Activated T-helper 1 cell treated with anti-CD3 and anti-CD28 coated beads, Interleukin-12 subunit alpha, Interleukin-12 subunit beta, Interleukin-2, Interleukin-4 antibody, amounts not matched to agents 30 ng/mL and 10 ng/mL and 1 ng/mL, durations not matched to agents 14 hours and 24 hours and 36 hours (primary cell): ENCODE data around the gene RHOBTB3. TPM values are rescaled to one million over a fixed set of nuclear protein-coding genes. Genes with fewer than 3 reads are reported as not detected.

ENCODE experiments used
- DNase-seq: peaks from one replicate; pipeline ENCODE4 v3.0.0; 2021; ENCODE audit warnings: low spot score
- H3K27ac Mint-ChIP-seq: one replicate; pipeline ENCODE4 v1.8.0; 2021; ENCODE audit warnings: mild to moderate bottlenecking, mixed read lengths
- H3K27me3 Mint-ChIP-seq: one replicate; pipeline ENCODE4 v1.8.0; 2022; ENCODE audit warnings: mild to moderate bottlenecking, moderate library complexity, mixed read lengths; ENCODE audit not compliant: insufficient read depth
- H3K36me3 Mint-ChIP-seq: one replicate; pipeline ENCODE4 v1.8.0; 2021; ENCODE audit warnings: low read depth, mixed read lengths
- H3K4me1 Mint-ChIP-seq: one replicate; pipeline ENCODE4 v1.8.0; 2021; ENCODE audit warnings: low read depth, mixed read lengths
- H3K4me3 Mint-ChIP-seq: one replicate; pipeline ENCODE4 v1.8.0; 2021; ENCODE audit warnings: mild to moderate bottlenecking, moderate library complexity, mixed read lengths
- H3K9me3 Mint-ChIP-seq: one replicate; pipeline ENCODE4 v1.8.0; 2021; ENCODE audit warnings: mixed read lengths
- intact Hi-C: fragments of 100-400 bp; cut with micrococcal nuclease; formaldehyde crosslinking; loops from one replicate; pipeline ENCODE4 v1.15.1; 2024
- total RNA-seq: library from RNA; stranded (reverse); gene quantifications from 2 replicates; pipeline ENCODE4 v1.2.3, GENCODE V29; 2022

RHOBTB3 gene
- total RNA-seq, 1 donor from 2014 or later, result 0.36 TPM

DNA sequence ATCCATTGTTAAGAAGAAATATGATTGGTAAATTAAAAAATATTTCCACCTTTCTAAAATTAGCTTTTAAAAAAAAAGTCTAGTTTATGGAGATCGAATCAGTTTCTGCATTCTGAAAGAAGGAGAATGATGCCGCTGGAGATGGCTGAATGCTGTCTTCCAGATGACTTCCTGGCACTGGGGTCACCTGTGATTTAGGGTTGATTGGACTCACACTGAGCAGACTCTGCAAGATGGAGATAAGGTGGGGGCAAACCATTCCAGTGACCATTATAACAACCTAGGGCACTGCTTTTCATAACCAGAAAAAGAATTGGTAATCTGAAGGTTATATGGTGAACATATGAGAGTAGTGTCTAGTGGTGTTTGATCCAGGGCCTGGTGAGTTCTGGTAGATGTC is 40.8 kb downstream of the RHOBTB3 start:
- Mint-ChIP-seq H3K36me3 (no peaks in the 10 kb centered on the region), H3K27me3 (peaks cover 12% of the 10 kb centered on the region), H3K4me3 (no peak overlapping the region), H3K9me3 (no peaks in the 10 kb centered on the region), H3K4me1 (no peaks in the 10 kb centered on the region), H3K27ac (no peak overlapping the region)
- intact Hi-C loops, result loop anchor here (10.0 kb wide), 1 partner anchor 833 kb away; no protein-coding TSS in a partner anchor
- no peak for DNase-seq

DNA sequence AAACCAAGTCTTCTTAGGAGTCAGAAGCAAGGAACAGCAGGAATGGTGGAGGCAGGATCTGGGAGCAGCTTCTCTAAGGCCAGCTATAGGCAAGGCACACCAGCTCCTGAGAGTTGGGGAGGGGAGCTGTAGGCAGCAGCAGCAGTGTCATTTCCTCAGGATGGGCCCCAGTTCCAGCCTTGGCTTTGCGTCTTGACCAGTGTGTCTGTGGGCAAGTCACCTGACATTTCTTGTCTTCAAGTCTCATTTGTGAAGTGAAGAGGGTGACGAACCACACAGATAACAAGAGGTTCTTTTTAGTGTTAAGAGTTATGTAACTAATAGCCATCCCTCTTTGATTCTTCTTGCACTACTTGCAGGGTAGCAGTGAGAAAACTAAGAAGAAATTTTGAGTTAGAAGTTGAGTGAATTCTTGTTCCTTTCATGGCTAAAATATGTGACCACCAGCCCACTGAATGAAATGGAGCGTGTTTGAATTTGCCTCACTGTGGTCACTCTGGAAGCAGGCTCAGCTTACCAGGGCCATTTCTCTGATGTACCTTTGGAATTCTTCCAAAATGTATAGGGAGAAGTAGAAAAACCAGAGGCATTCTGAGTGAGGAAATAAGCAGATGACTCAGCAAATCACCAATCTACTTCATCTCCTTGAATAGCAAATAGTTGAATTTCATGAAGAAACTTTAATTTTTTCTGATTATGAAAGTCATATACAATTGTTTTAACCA is 42.4 kb downstream of the RHOBTB3 start:
- H3K27me3 Mint-ChIP-seq, result peaks cover 12% of the 10 kb centered on the region
- H3K36me3 Mint-ChIP-seq, result no peaks in the 10 kb centered on the region
- peaks cover 1% of the 10 kb centered on the region for H3K4me1 Mint-ChIP-seq
- H3K4me3 Mint-ChIP-seq, result no peak overlapping the region
- no peak for DNase-seq
- intact Hi-C loops, result loop anchor here (10.0 kb wide), 1 partner anchor 831 kb away; no protein-coding TSS in a partner anchor
- no peak overlapping the region for H3K27ac Mint-ChIP-seq
- no peaks in the 10 kb centered on the region for H3K9me3 Mint-ChIP-seq

DNA sequence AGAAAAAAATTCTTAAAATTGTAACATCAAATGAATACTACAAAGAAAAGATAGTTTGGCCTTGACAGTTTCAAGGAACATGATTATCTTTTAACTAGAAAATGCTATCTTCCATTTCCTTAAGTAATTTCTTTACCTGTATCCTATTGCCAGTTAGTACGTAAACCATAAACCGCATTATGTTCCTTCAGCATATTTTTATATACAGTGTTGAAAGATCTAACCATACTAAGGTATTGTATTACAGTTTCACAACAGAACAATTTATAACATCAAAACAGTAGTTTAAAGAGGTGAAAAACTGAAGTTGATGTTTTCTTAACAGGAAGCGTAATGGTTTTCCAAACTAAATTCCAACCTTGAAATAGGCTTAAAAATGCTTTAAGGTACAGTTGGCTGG is 46.3 kb downstream of the RHOBTB3 start:
- intact Hi-C loops, result loop anchor here (10.0 kb wide), 1 partner anchor 827 kb away; no protein-coding TSS in a partner anchor
- H3K36me3 Mint-ChIP-seq, result no peaks in the 10 kb centered on the region
- no peak overlapping the region for H3K4me3 Mint-ChIP-seq
- no peak for DNase-seq
- no peak overlapping the region for H3K27ac Mint-ChIP-seq
- H3K27me3 Mint-ChIP-seq, result peaks cover 5% of the 10 kb centered on the region
- peaks cover 22% of the 10 kb centered on the region for H3K4me1 Mint-ChIP-seq
- H3K9me3 Mint-ChIP-seq, result no peaks in the 10 kb centered on the region

DNA sequence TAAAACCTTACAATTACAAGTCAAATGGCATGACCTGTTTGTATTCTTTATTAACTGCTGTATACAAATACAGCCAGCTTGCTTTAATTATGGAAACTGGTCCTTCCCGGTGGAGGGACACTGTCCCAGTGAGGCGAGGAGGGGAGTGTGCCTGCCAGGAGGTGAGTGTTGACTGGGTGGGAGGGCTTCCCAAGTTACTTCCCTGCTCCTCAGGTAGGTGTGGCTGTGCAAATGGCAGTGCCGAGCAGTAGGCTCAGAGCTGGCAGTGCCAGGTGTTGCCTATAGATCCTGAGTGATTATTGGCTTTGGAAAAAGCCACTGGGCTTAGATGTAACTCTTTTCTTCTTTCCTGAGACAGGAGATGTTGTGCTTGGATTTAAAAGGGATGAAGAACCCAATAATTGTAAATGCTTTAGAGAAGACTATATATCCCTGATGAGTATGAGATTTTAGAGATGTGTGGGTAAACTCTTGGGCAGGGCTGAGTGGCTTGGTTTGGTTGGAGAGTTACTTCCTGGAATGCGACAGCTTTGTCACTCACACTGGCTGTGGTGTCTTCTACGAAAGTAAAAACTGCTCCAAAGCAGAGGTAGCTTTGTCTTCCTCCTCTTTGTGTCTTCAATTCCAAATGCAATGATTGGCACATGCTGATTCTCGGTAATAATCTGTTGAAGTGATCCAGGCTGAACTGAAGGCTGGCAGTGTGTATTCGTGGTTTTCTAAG is 47.7 kb downstream of the RHOBTB3 start:
- H3K27ac Mint-ChIP-seq, result no peak overlapping the region
- intact Hi-C loops, result loop anchor here (10.0 kb wide), 1 partner anchor 826 kb away; no protein-coding TSS in a partner anchor
- no peak for DNase-seq
- no peaks in the 10 kb centered on the region for H3K36me3 Mint-ChIP-seq
- no peaks in the 10 kb centered on the region for H3K9me3 Mint-ChIP-seq
- peaks cover 22% of the 10 kb centered on the region for H3K4me1 Mint-ChIP-seq
- no peak overlapping the region for H3K4me3 Mint-ChIP-seq
- peaks cover 5% of the 10 kb centered on the region for H3K27me3 Mint-ChIP-seq

DNA sequence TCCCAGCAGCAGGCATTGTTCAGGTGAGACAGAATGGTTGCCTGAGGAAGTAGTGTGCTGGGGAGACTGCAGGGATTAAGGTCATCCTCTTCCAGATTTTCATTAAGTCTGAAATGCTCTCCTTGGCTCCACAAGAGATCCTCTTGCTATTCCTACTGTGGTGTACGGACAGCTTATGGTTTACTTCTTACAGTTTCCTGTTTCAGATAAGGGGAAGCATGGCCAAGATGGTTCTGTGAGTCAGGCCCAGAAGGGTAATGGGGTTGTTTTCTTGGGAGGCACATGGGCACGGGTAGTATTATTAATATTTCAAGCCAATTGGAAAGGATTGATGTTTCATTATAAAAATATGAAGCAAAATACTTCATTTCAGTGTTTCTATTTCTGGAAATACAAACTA is 48.5 kb downstream of the RHOBTB3 start:
- H3K4me1 Mint-ChIP-seq, result peaks cover 22% of the 10 kb centered on the region
- no peak for DNase-seq
- H3K4me3 Mint-ChIP-seq, result no peak overlapping the region
- intact Hi-C loops, result loop anchor here (2.0 to 10.0 kb wide), 3 partner anchors 33 to 825 kb away; no protein-coding TSS in a partner anchor
- no peak overlapping the region for H3K27ac Mint-ChIP-seq
- H3K27me3 Mint-ChIP-seq, result peaks cover 2% of the 10 kb centered on the region
- no peaks in the 10 kb centered on the region for H3K36me3 Mint-ChIP-seq
- no peaks in the 10 kb centered on the region for H3K9me3 Mint-ChIP-seq

DNA sequence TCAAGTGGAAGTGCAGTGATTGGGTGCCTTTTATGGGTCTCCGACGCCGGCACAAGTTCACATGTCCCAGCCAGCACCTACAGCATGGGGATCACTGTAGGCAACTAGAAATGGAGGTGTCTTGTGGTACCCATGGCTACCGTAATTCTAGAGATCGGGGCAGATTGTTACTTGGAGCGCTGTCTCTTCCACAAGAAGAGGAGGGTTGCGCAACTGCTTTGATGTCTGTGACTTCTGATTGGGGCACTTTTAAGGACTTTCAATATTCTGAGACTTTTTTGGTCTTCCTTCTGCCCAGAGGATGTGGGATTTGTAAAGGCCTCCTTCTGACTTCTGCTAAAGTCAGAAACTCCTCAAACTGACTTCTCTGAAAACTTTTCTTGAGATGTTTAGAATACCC is 49.5 kb downstream of the RHOBTB3 start:
- Mint-ChIP-seq H3K27me3 (peaks cover 2% of the 10 kb centered on the region), H3K4me3 (no peak overlapping the region), H3K36me3 (no peaks in the 10 kb centered on the region), H3K4me1 (peaks cover 22% of the 10 kb centered on the region), H3K9me3 (no peaks in the 10 kb centered on the region), H3K27ac (peak overlapping the region; percentile 44)
- intact Hi-C loops, result loop anchor here (2.0 kb wide), 2 partner anchors 32 to 556 kb away; no protein-coding TSS in a partner anchor
- DNase-seq, result no peak

DNA sequence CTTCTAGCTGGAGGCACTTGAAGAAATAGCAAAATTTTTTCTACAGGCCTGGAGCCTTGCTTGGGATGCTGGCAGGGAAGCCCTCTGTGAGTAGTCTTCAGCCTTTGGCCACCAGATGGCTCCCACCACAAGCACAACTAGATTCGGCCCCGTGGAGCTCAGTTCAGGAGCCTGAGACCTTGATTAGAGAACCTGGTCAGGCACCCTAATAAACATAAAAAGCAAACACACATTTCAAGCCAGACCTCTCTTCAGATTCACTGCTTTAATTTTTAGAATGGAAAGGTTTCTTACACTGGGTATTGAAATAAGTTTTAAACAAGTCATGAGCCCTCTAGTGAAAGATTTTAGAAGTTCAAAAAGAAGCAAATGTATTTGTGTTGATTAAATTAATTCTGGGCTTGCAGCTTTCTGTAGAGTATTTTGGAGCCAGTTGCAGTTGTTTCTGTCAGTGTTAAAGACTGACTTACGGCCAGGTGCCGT is 50.0 kb downstream of the RHOBTB3 start:
- Mint-ChIP-seq H3K27me3 (peaks cover 2% of the 10 kb centered on the region), H3K4me1 (peaks cover 22% of the 10 kb centered on the region), H3K9me3 (no peaks in the 10 kb centered on the region), H3K27ac (peak overlapping the region; percentile 29), H3K36me3 (no peaks in the 10 kb centered on the region), H3K4me3 (peak overlapping the region; percentile 56)
- intact Hi-C loops, result loop anchor here (1.0 to 2.0 kb wide), 8 partner anchors 27 to 556 kb away; partner anchors contain the start of gene GLRX
- peak; percentile 47 for DNase-seq

DNA sequence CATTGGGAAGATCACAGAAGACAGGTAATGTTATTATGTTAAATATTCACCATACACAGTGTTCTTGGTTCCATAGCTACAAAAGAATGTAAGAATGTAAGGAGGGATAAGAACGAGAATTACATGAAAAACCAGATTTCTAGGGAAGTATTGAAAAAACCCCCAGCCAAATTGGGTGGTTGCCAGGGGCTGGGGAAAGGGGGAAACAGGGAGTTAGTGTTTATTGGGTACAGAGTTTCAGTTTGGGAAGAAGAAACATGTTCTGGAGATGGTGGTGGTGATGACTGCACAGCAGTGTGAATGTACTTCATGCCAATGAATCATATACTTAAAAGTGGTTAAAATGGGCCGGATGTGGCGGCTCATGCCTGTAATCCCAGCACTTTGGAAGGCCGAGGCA is 51.0 kb downstream of the RHOBTB3 start:
- intact Hi-C loops, result no loop called here
- peaks cover 22% of the 10 kb centered on the region for H3K4me1 Mint-ChIP-seq
- no peak overlapping the region for H3K27ac Mint-ChIP-seq
- DNase-seq, result no peak
- H3K4me3 Mint-ChIP-seq, result no peak overlapping the region
- no peaks in the 10 kb centered on the region for H3K9me3 Mint-ChIP-seq
- no peaks in the 10 kb centered on the region for H3K36me3 Mint-ChIP-seq
- peaks cover 2% of the 10 kb centered on the region for H3K27me3 Mint-ChIP-seq

DNA sequence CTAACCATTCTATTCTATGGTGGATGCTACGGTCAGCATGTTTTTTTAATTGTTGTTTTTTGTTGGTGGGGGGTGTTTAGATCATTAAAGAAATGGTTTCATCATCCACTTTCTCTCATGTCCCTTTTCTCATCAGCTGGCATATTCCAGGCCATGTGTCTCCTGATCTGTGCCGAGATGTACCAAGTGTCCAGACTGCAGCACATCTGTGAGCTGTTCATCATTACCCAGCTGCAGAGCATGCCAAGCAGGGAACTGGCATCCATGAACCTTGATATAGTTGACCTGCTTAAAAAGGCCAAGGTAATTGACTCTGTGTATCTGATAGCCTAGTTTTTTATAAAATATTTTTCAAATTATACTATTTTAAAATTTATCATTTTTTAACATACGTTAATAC is 52.5 kb downstream of the RHOBTB3 start:
- H3K4me1 Mint-ChIP-seq, result peaks cover 19% of the 10 kb centered on the region
- H3K9me3 Mint-ChIP-seq, result no peaks in the 10 kb centered on the region
- H3K27me3 Mint-ChIP-seq, result no peaks in the 10 kb centered on the region
- no peak overlapping the region for H3K4me3 Mint-ChIP-seq
- H3K27ac Mint-ChIP-seq, result no peak overlapping the region
- intact Hi-C loops, result no loop called here
- no peak for DNase-seq
- H3K36me3 Mint-ChIP-seq, result no peaks in the 10 kb centered on the region

DNA sequence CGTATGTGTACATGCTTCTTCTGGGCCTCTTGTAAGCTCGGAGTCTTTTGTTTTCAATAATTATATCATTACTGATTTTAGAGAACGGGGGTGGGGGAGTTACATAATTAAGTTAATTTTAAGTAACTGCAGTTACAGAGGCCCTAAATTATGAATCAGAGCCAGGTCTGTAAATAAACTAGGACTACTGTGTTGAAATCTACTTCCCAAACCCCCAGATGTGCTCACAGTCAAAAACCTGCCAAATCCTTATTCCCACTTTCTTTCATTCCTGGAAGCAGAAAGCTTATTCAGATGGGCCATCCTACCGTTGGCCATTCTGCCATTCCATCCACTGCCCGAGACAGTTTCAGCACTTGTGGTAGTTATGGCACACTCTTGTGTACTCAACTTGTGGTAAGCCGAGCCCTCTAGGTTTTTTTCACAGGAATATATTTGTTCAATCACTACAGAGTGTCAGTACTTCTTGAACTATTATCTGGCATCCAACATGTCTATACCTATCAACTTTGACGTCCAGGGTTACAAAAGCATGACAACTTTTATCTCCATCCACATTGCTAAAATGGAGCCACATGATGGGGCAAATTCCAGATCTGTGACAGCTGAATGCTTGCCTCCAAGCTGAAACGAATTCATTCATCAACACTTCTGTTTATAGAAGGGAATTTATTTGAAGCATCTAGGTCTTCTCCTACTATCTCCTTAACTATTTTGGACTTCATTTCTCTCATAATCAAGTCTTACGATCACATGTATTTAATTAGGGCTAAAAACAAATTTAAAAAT is 53.6 kb downstream of the RHOBTB3 start:
- H3K4me3 Mint-ChIP-seq, result no peak overlapping the region
- no peak overlapping the region for H3K27ac Mint-ChIP-seq
- H3K27me3 Mint-ChIP-seq, result peaks cover 2% of the 10 kb centered on the region
- no peaks in the 10 kb centered on the region for H3K36me3 Mint-ChIP-seq
- peaks cover 9% of the 10 kb centered on the region for H3K4me1 Mint-ChIP-seq
- DNase-seq, result no peak
- H3K9me3 Mint-ChIP-seq, result no peaks in the 10 kb centered on the region
- intact Hi-C loops, result no loop called here

DNA sequence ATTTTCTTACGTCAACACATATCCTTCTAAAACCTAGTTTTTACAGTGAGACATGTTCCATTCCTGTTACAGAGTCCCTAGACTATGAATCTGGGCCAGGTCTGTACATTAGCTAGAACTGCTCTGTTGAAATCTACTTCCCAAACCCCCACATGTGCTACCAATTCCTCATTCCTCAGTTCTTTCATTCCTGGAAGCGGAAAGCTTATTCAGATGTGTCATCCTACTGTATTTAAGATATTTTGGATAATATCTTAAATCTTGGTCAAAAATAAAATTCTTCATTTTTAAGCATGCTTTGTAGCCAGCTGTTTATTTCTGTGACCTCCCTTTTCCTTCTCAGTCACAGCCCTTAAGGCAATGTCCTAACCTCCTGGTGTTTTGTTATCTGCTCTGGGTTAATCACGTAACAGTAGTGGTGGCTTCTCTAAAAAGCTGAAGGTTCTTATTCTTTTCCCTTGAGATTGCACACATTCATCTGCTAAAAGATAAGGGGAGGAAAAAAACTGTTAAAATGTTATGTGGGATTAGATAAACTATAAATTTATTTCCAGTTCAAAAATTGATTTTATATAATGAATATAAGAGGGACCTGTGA is 55.8 kb downstream of the RHOBTB3 start:
- no peak overlapping the region for H3K4me3 Mint-ChIP-seq
- no peaks in the 10 kb centered on the region for H3K9me3 Mint-ChIP-seq
- H3K36me3 Mint-ChIP-seq, result no peaks in the 10 kb centered on the region
- intact Hi-C loops, result no loop called here
- no peak for DNase-seq
- no peak overlapping the region for H3K27ac Mint-ChIP-seq
- H3K4me1 Mint-ChIP-seq, result no peaks in the 10 kb centered on the region
- H3K27me3 Mint-ChIP-seq, result peaks cover 10% of the 10 kb centered on the region

DNA sequence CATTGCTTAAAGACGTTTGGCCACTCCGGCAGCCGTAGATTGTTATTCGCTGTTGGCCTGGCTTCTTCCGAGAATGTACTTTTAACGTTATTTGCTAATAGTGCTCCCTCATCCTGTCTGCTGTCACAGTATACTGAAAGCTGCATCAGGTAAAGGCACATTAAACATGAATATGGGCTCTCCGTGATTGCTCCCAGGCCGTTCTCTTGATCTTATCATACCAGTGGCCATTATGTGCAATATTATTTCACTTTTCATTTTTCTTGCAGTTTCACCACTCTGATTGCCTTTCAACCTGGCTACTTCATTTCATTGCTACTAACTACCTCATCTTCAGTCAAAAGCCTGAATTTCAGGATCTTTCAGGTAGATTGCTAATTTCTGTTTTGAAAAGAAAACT is 57.4 kb downstream of the RHOBTB3 start:
- no peaks in the 10 kb centered on the region for H3K4me1 Mint-ChIP-seq
- H3K9me3 Mint-ChIP-seq, result no peaks in the 10 kb centered on the region
- no peak overlapping the region for H3K4me3 Mint-ChIP-seq
- H3K27me3 Mint-ChIP-seq, result peaks cover 10% of the 10 kb centered on the region
- no peak overlapping the region for H3K27ac Mint-ChIP-seq
- no peaks in the 10 kb centered on the region for H3K36me3 Mint-ChIP-seq
- no peak for DNase-seq
- intact Hi-C loops, result no loop called here
